Measurements from ENCODE around the gene SPOCD1. TPM values are rescaled to one million over a fixed set of nuclear protein-coding genes. Genes with fewer than 3 reads are reported as not detected.

Gene SPOCD1
- total RNA-seq, 1 experiment from 2014 or later: 0.54 TPM

- BruUV-seq (replicated peaks): no TSS peak
- peaks cover 2% of the 10 kb centered on the region; the same call in 1 of the 2 replicates for H3K27me3 ChIP-seq (ENCODE audit: control insufficient read depth, insufficient read depth, low read length)
- no peak overlapping the region for H3K4me3 ChIP-seq (ENCODE audit: low read depth in 2 of 2, low read length in 2 of 2)
- in situ Hi-C loops (cut with HindIII; ENCODE audit: low pct_unique_long_range_greater_than_20kb, low sequenced_read_pairs): no loop called here
- intact Hi-C loops (cut with micrococcal nuclease; ENCODE audit: unreplicated experiment): no loop called here
- no peak overlapping the region for H3K27ac ChIP-seq (ENCODE audit: low read length)
- POLR2A ChIA-PET: no interaction called here
- DNase-seq (ENCODE audit: low read depth, low spot score) (no peak), ATAC-seq (no peak)
- CTCF ChIA-PET: no interaction called here
- no peaks in the 10 kb centered on the region for H3K36me3 ChIP-seq (ENCODE audit: control insufficient read depth, insufficient read depth, low read length)
- TF ChIP-seq TCF7L2 (IDR thresholded peaks at IDR 0.05; ENCODE audit: low read depth, low read length): no peak
- TF ChIP-seq, protein P1, sequence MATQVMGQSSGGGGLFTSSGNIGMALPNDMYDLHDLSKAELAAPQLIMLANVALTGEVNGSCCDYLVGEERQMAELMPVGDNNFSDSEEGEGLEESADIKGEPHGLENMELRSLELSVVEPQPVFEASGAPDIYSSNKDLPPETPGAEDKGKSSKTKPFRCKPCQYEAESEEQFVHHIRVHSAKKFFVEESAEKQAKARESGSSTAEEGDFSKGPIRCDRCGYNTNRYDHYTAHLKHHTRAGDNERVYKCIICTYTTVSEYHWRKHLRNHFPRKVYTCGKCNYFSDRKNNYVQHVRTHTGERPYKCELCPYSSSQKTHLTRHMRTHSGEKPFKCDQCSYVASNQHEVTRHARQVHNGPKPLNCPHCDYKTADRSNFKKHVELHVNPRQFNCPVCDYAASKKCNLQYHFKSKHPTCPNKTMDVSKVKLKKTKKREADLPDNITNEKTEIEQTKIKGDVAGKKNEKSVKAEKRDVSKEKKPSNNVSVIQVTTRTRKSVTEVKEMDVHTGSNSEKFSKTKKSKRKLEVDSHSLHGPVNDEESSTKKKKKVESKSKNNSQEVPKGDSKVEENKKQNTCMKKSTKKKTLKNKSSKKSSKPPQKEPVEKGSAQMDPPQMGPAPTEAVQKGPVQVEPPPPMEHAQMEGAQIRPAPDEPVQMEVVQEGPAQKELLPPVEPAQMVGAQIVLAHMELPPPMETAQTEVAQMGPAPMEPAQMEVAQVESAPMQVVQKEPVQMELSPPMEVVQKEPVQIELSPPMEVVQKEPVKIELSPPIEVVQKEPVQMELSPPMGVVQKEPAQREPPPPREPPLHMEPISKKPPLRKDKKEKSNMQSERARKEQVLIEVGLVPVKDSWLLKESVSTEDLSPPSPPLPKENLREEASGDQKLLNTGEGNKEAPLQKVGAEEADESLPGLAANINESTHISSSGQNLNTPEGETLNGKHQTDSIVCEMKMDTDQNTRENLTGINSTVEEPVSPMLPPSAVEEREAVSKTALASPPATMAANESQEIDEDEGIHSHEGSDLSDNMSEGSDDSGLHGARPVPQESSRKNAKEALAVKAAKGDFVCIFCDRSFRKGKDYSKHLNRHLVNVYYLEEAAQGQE (IDR thresholded peaks at IDR 0.05; ENCODE audit: insufficient read depth in 1 of 2, low read depth in 2 of 2, low read length in 1 of 2): no peak
- no peak for TF ChIP-seq POLR2AphosphoS5 (IDR thresholded peaks at IDR 0.05; ENCODE audit: low read depth, low read length)
- TF ChIP-seq, protein P2, sequence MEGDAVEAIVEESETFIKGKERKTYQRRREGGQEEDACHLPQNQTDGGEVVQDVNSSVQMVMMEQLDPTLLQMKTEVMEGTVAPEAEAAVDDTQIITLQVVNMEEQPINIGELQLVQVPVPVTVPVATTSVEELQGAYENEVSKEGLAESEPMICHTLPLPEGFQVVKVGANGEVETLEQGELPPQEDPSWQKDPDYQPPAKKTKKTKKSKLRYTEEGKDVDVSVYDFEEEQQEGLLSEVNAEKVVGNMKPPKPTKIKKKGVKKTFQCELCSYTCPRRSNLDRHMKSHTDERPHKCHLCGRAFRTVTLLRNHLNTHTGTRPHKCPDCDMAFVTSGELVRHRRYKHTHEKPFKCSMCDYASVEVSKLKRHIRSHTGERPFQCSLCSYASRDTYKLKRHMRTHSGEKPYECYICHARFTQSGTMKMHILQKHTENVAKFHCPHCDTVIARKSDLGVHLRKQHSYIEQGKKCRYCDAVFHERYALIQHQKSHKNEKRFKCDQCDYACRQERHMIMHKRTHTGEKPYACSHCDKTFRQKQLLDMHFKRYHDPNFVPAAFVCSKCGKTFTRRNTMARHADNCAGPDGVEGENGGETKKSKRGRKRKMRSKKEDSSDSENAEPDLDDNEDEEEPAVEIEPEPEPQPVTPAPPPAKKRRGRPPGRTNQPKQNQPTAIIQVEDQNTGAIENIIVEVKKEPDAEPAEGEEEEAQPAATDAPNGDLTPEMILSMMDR (IDR thresholded peaks at IDR 0.05): no peak
- TF ChIP-seq SIN3A (IDR thresholded peaks at IDR 0.05; ENCODE audit: borderline replicate concordance, insufficient read depth, low read depth, low read length): no peak
- peaks cover 19% of the 10 kb centered on the region for H3K4me1 ChIP-seq (ENCODE audit: control insufficient read depth, insufficient read depth, low read length)
- H3K9me3 ChIP-seq (ENCODE audit: control insufficient read depth, insufficient read depth, low read depth, low read length): no peaks in the 10 kb centered on the region
Measured at GRCh38 chr1:31773861-31774260, 42.0 kb downstream of the SPOCD1 start.

GRCh38 chr1:31772669-31773248 is 43.1 kb downstream of the SPOCD1 start:
- no TSS peak for BruUV-seq (replicated peaks)
- in situ Hi-C loops (cut with HindIII; ENCODE audit: low pct_unique_long_range_greater_than_20kb, low sequenced_read_pairs): no loop called here
- peaks cover 25% of the 10 kb centered on the region for H3K4me1 ChIP-seq (ENCODE audit: control insufficient read depth, insufficient read depth, low read length)

More at GRCh38 chr1:31772669-31773248, 43.1 kb downstream of the SPOCD1 start:
- no peak overlapping the region for H3K4me3 ChIP-seq (ENCODE audit: low read depth in 2 of 2, low read length in 2 of 2)
- peaks cover 2% of the 10 kb centered on the region; the same call in 1 of the 2 replicates for H3K27me3 ChIP-seq (ENCODE audit: control insufficient read depth, insufficient read depth, low read length)
- TF ChIP-seq, protein P1 (IDR thresholded peaks at IDR 0.05; ENCODE audit: insufficient read depth in 1 of 2, low read depth in 2 of 2, low read length in 1 of 2): no peak
- TF ChIP-seq POLR2AphosphoS5 (IDR thresholded peaks at IDR 0.05; ENCODE audit: low read depth, low read length) (no peak), SIN3A (IDR thresholded peaks at IDR 0.05; ENCODE audit: borderline replicate concordance, insufficient read depth, low read depth, low read length) (no peak), TCF7L2 (IDR thresholded peaks at IDR 0.05; ENCODE audit: low read depth, low read length) (no peak)
- TF ChIP-seq, protein P2 (IDR thresholded peaks at IDR 0.05): no peak
- H3K9me3 ChIP-seq (ENCODE audit: control insufficient read depth, insufficient read depth, low read depth, low read length): no peaks in the 10 kb centered on the region
- ATAC-seq (no peak), DNase-seq (ENCODE audit: low read depth, low spot score) (no peak)
- no peaks in the 10 kb centered on the region for H3K36me3 ChIP-seq (ENCODE audit: control insufficient read depth, insufficient read depth, low read length)
- ChIA-PET CTCF (interaction anchor here (0.6 kb wide), 1 partner anchor 16 kb away, joined by 5 read pairs; no protein-coding TSS in a partner anchor), POLR2A (no interaction called here)
- H3K27ac ChIP-seq (ENCODE audit: low read length): no peak overlapping the region
- intact Hi-C loops (cut with micrococcal nuclease; ENCODE audit: unreplicated experiment): no loop called here

Data from Panc1 (cell line).